GM12873 (cell line): ENCODE measurements around the gene GOLPH3.

Experiments used
- CTCF ChIP-seq: IDR thresholded peaks from 2 replicates; pipeline ENCODE4 v1.5.1; 2012; ENCODE audit warnings: low read depth, mild to moderate bottlenecking, moderate library complexity, low read length, control low read depth; ENCODE audit not compliant: insufficient read depth; ENCODE audit errors: missing control alignments

GOLPH3 gene

GRCh38 chr5:32206053-32206452, 31.9 kb upstream of the GOLPH3 start:
- TF ChIP-seq CTCF: no peak

GRCh38 chr5:32202394-32202793, 28.3 kb upstream of the GOLPH3 start:
- no peak for TF ChIP-seq CTCF

GRCh38 chr5:32201122-32201753, 27.1 kb upstream of the GOLPH3 start:
- no peak for TF ChIP-seq CTCF

- no peak for TF ChIP-seq CTCF
Observed at GRCh38 chr5:32197032-32197431, 22.9 kb upstream of the GOLPH3 start.

- no peak for TF ChIP-seq CTCF
Observed at GRCh38 chr5:32195265-32195664, 21.1 kb upstream of the GOLPH3 start.

GRCh38 chr5:32193591-32193990, 19.5 kb upstream of the GOLPH3 start:
- TF ChIP-seq CTCF: no peak

GRCh38 chr5:32190095-32190494, 16.0 kb upstream of the GOLPH3 start:
- TF ChIP-seq CTCF: no peak
